Body of pancreas (tissue), 4 donors: ENCODE results near the gene CSTF1. TPM values are rescaled to one million over a fixed set of nuclear protein-coding genes. Genes with fewer than 3 reads are reported as not detected.
"Not testable (repeated sequence)": the region's sequence is repeated elsewhere in the genome, so short reads cannot be mapped to it uniquely, and the experiment has no call there.

Experiments used
- ATAC-seq: fragments of 150-250 bp; one replicate; pipeline ENCODE4 v1.9.1; 2016
- DNase-seq, 4 donors: peaks; one replicate each; pipeline ENCODE4 v3.0.0-alpha.2; 2019
- H3K27ac ChIP-seq, 4 donors: fragments of 200-600 bp; sonication (generic); 1 replicate in 3 of 4; 2 replicates in 1 of 4; pipeline versions ENCODE4 v1.5.1 to v1.6.1; 2016 to 2019; ENCODE audit warnings: mild to moderate bottlenecking in 1 of 4, mixed read lengths in 1 of 4, moderate library complexity in 1 of 4
- H3K27me3 ChIP-seq, 2 donors: fragments of 200-600 bp; sonication (generic); one replicate each; pipeline ENCODE4 v1.6.0; 2016; ENCODE audit warnings: mild to moderate bottlenecking in 1 of 2
- H3K36me3 ChIP-seq, 2 donors: fragments of 200-600 bp; sonication (generic); replicated peaks in 1 of 2; 2 replicates each; pipeline ENCODE4 v1.5.1; 2016; ENCODE audit warnings: low read depth in 2 of 2; ENCODE audit not compliant: insufficient read depth in 1 of 2
- H3K4me1 ChIP-seq: fragments of 200-600 bp; sonication (generic); one replicate; pipeline ENCODE4 v1.6.0; 2016
- H3K4me3 ChIP-seq, 2 donors: fragments of 200-600 bp; sonication (generic); 1 replicate in 1 of 2; 2 replicates in 1 of 2; pipeline ENCODE4 v1.5.1; 2016 to 2019
- H3K9me3 ChIP-seq, 3 donors: fragments of 200-600 bp; sonication (generic); 1 replicate in 2 of 3; 2 replicates in 1 of 3; pipeline ENCODE4 v1.5.1; 2016
- CTCF ChIP-seq, 7 experiments: fragments of 450-650 bp in 4 of 7; fragments of 200-600 bp in 3 of 7; sonication (generic) in 3 of 7; IDR thresholded peaks; one replicate each; pipeline ENCODE4 v1.5.1; 2016 to 2019; ENCODE audit warnings: antibody characterized with exemption in 7 of 7
- POLR2A ChIP-seq, 3 donors: fragments of 450-650 bp; IDR thresholded peaks; one replicate each; pipeline ENCODE4 v1.6.1; 2016; ENCODE audit warnings: antibody characterized with exemption in 3 of 3, mild to moderate bottlenecking in 2 of 3
- WGBS, 2 donors: methylation state at CpG; one replicate each; pipeline ENCODE4 v1.1.5; 2017; 5-methylcytosine and 5-hydroxymethylcytosine counted together
- intact Hi-C: fragments of 100-400 bp; cut with DNase I; formaldehyde crosslinking; loops from one replicate; pipeline ENCODE4 v1.15.1; 2023
- total RNA-seq, 2 donors: library from RNA; depleted of rRNA; stranded (reverse); fragments of >200 nt; gene quantifications; one replicate each; pipeline ENCODE4 v1.1.0, GENCODE V29; 2016

The CSTF1 gene
- total RNA-seq, 2 donors from 2014 or later: 12.2 to 14.5 TPM

- Histone ChIP-seq H3K36me3 (peaks cover 0 to 16% of the 10 kb centered on the region in 2 donors), H3K4me3 (no peak overlapping the region), H3K9me3 (no peaks in the 10 kb centered on the region), H3K4me1 (no peaks in the 10 kb centered on the region), H3K27me3 (no peaks in the 10 kb centered on the region), H3K27ac (peak overlapping the region in 1 of 4 donors; percentile 19)
- intact Hi-C loops: no loop called here
- ATAC-seq: peak; percentile 40
- peak in 1 of 4 donors; percentile 51 for DNase-seq
- TF ChIP-seq CTCF (IDR thresholded peaks at IDR 0.05): no peak
- TF ChIP-seq POLR2A (IDR thresholded peaks at IDR 0.05): no peak
- 69 to 81% methylated on average over 5 of the region's 5 CpGs for WGBS, 2 donors
Observed at GRCh38 chr20:56409521-56409920, 17.1 kb downstream of the CSTF1 start.

- TF ChIP-seq CTCF (IDR thresholded peaks at IDR 0.05): no peak
- TF ChIP-seq POLR2A (IDR thresholded peaks at IDR 0.05): no peak
- intact Hi-C loops: no loop called here
- H3K4me3 ChIP-seq: no peak overlapping the region
- no peak for DNase-seq
- H3K36me3 ChIP-seq: peaks cover 0 to 16% of the 10 kb centered on the region in 2 donors
- H3K27me3 ChIP-seq: no peaks in the 10 kb centered on the region
- ATAC-seq: no peak
- H3K9me3 ChIP-seq: no peaks in the 10 kb centered on the region
- H3K27ac ChIP-seq: peak overlapping the region in 1 of 4 donors; percentile 19
- WGBS, 2 donors: 79 to 88% methylated on average over 1 of the region's 1 CpG
- no peaks in the 10 kb centered on the region for H3K4me1 ChIP-seq
Observed at GRCh38 chr20:56409956-56410355, 17.5 kb downstream of the CSTF1 start.

GRCh38 chr20:56411287-56411686 is 18.8 kb downstream of the CSTF1 start:
- H3K4me3 ChIP-seq, DNase-seq, ATAC-seq, H3K4me1 ChIP-seq, H3K9me3 ChIP-seq, H3K27me3 ChIP-seq, intact Hi-C loops: not testable (repeated sequence)
- Histone ChIP-seq H3K36me3 (peaks cover 0 to 13% of the 10 kb centered on the region in 2 donors), H3K27ac (peak overlapping the region in 2 of 4 donors; percentile 28 to 76)
- WGBS, 2 donors: 94 to 95% methylated on average over 7 of the region's 7 CpGs

- WGBS, 2 donors: 54 to 72% methylated on average over 10 of the region's 10 CpGs
- peak in 1 of 4 donors; percentile 54 for DNase-seq
- H3K36me3 ChIP-seq: peaks cover 0 to 8% of the 10 kb centered on the region in 2 donors
- peak; percentile 52 for ATAC-seq
- no peaks in the 10 kb centered on the region for H3K4me1 ChIP-seq
- intact Hi-C loops: no loop called here
- H3K27ac ChIP-seq: peak within 1 kb of the TSS in 3 of 4 donors; percentile 1 to 76 (median 28)
- H3K27me3 ChIP-seq: no peaks in the 10 kb centered on the region
- H3K9me3 ChIP-seq: no peaks in the 10 kb centered on the region
- H3K4me3 ChIP-seq: no peak within 1 kb of the TSS
- peak in 1 of 3 donors; percentile 43 for TF ChIP-seq POLR2A (IDR thresholded peaks at IDR 0.05)
- TF ChIP-seq CTCF (IDR thresholded peaks at IDR 0.05): no peak
Observed at GRCh38 chr20:56411759-56412472, 19.5 kb downstream of the CSTF1 start, which contains the start of gene CASS4. Gene CASS4 (plus strand): TSS chr20:56412260. CDS start chr20:56412459, 199 bp downstream.

GRCh38 chr20:56412473-56412790 is 20.0 kb downstream of the CSTF1 start:
- peaks cover 0 to 3% of the 10 kb centered on the region in 2 donors for H3K36me3 ChIP-seq
- ATAC-seq (no peak), DNase-seq (no peak)
- intact Hi-C loops: no loop called here
- H3K4me3 ChIP-seq: no peak overlapping the region
- H3K27me3 ChIP-seq: no peaks in the 10 kb centered on the region
- no peaks in the 10 kb centered on the region for H3K4me1 ChIP-seq
- no peaks in the 10 kb centered on the region for H3K9me3 ChIP-seq
- H3K27ac ChIP-seq: peak overlapping the region in 3 of 4 donors; percentile 1 to 76 (median 28)
- 87 to 88% methylated on average over 7 of the region's 7 CpGs for WGBS, 2 donors
- no peak for TF ChIP-seq CTCF (IDR thresholded peaks at IDR 0.05)
- no peak for TF ChIP-seq POLR2A (IDR thresholded peaks at IDR 0.05)
